ENCODE measurements around the gene AHR. TPM values are rescaled to one million over a fixed set of nuclear protein-coding genes. Genes with fewer than 3 reads are reported as not detected.

AHR gene
- total RNA-seq: 51.8 and 56.9 TPM in 2 replicates

DNA sequence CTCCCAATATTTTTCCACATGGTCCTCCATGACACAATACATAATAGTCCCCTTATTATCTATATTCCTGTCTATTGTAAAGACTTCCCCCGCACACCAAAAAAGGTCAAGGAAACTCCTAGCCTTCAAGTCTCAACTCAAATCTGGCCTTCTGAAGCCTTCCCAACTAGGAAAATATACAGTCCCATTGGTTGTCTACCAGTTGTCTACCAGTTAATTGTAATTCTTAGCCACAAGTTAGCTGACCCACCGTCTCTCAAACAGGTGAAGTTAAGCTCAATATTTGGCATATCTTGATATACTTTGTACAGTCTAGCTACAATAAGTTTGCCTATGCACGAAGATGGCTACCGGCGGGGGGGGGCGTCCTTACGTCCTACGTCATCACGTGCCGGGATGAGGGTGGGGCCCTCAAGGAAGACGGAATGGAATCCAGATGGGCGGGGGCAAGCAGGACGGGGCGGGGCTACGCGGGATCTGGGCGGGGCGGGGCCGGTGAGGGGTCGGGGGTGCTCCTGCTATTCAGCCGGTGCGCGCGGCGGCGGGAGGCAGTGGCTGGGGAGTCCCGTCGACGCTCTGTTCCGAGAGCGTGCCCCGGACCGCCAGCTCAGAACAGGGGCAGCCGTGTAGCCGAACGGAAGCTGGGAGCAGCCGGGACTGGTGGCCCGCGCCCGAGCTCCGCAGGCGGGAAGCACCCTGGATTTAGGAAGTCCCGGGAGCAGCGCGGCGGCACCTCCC is at the start of gene AHR:
TSS of gene AHR (plus strand) at position 551 of the 738 bp plus-strand sequence. CDS start 613 bp downstream, outside the sequence.
- DNase-seq (ENCODE audit: extremely low read depth, low read depth, low spot score): no peak

DNA sequence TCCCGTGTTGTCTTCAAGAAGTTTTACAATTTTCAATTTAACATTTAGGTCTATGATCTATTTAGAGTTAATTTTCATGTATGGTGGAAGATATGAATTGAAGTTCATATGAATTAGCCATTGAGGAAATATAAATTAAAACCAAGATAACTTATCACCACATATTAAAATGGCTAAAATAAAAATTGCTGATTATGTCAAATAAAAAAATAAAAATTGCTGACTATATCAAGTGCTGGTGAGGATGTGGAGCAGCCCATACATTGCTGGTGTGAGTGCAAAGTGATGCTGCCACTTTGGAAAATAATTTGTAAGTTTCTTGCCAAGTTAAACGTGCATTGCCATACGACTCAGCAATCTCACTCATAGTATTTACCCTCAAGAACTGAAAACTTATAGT is 44.6 kb upstream of the AHR start:
- no peak for DNase-seq (ENCODE audit: extremely low read depth, low read depth, low spot score)

DNA sequence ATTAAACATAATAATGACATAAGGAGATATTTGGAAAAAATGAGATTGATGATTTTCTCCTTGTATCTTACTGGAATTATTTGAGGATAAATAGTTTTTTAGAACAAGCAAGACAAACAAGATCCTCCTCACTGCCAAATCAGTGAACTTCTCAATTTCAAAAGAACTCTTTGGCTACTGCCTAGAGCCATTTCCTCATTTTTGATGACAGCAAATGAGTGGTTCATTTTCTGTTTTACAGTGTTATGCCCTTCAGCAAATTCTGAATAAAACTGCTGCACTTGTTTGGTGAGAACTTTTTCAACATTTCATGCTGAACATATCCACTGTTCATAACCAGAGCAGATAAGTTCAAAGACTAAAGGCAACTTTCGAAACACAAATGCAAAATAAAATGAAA is 42.5 kb upstream of the AHR start:
- no peak for DNase-seq (ENCODE audit: extremely low read depth, low read depth, low spot score)

- no peak for DNase-seq (ENCODE audit: extremely low read depth, low read depth, low spot score)
These were observed 42.1 kb upstream of the AHR start for GRCh38 chr7:17256375-17256774.

GRCh38 chr7:17266565-17266964 is 31.9 kb upstream of the AHR start:
- DNase-seq (ENCODE audit: extremely low read depth, low read depth, low spot score): no peak

GRCh38 chr7:17269341-17270221 is 28.9 kb upstream of the AHR start:
- DNase-seq (ENCODE audit: extremely low read depth, low read depth, low spot score): no peak

DNA sequence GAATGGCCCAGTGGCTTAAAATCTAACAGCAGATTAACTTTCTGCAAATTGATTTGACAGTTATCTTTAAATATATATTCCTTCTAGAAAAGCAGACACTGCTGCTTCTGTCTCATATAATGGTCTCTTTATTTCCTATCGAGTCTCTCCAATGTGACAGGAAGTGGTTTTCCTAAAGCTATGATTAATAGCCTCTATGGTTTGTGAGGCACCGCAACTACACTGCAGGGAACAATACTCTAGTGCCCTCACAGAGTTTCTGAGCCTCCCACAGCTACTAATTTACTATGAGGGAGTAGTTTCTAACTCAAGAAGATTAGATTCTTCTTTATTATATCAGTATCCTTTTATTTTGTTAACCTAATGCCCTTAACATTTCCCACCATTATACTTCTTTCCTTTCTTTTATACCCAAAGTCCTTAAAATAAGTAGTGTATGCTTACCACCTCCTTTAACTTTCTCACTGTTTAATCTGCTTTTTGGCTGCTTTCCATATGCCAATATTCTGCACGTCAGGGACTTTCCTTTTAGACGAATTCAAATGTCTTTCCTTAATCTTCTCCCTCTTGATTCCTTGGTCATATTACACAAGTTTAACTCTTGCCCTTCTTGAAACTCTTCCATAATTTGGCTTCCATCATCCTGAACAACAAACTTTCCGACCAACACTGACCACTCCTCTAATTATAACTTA is 23.8 kb upstream of the AHR start:
- no peak for DNase-seq (ENCODE audit: extremely low read depth, low read depth, low spot score)

GRCh38 chr7:17275749-17276671 is 22.4 kb upstream of the AHR start:
- no peak for DNase-seq (ENCODE audit: extremely low read depth, low read depth, low spot score)

DNA sequence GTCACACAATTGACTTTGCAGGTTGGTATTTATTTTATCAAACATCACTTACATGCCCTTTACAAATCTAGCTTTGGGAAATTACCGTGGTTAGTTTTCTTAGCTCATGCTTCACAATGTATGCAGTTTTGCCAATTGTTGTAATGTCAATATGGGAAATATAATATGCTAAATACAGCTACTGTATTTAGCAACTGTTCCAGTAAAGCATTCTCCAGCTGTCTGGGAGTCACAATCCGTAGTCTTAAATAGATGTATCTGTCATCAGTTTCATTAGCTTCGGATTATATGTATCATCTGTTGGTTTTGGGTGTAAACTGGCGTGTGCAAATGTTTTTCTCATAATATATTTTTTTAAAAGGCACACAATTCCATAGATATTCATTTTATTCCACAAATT is 19.4 kb upstream of the AHR start:
- DNase-seq (ENCODE audit: extremely low read depth, low read depth, low spot score): no peak

GRCh38 chr7:17289074-17289645 is 9.3 kb upstream of the AHR start:
- DNase-seq (ENCODE audit: extremely low read depth, low read depth, low spot score): no peak

DNA sequence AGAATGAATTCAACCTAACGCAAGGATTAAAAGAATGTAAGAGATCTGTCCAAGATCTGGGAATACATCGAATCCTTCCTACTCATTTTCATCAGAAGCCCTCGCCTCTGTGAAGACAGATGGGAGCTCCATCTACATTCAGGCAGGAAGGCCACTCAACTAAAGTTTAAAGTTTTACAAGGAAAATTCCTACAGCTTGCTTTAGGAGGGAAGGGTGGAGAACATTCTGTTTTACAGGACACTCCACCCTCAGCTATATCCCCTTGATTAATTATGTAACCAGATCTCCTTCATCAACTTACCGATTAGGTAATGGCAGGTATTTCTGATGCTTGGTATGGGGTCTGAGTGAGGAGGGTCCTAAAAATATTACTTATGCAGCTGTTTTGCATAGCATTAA is 5.6 kb upstream of the AHR start:
- no peak for DNase-seq (ENCODE audit: extremely low read depth, low read depth, low spot score)

DNA sequence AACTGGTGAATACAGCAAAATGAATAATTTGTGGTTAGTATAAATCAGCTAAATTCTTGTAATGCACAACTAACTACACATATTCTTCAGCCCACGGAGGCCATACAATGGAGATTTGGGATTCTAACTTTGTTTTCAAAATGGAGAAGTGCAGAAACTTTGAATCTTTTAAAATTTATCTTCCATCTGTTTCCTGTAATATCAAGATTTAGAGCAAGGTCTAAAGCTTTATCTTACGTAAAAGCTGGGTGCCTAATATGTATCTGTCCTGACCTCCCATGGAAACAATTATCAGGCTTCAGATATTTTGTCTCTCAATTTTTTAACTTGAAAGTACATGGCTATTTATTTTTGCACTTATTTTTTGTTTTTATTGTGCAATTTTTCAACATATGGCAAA is 5.0 kb upstream of the AHR start:
- DNase-seq (ENCODE audit: extremely low read depth, low read depth, low spot score): no peak

GRCh38 chr7:17297243-17297642 is 1.2 kb upstream of the AHR start:
- DNase-seq (ENCODE audit: extremely low read depth, low read depth, low spot score): no peak

DNA sequence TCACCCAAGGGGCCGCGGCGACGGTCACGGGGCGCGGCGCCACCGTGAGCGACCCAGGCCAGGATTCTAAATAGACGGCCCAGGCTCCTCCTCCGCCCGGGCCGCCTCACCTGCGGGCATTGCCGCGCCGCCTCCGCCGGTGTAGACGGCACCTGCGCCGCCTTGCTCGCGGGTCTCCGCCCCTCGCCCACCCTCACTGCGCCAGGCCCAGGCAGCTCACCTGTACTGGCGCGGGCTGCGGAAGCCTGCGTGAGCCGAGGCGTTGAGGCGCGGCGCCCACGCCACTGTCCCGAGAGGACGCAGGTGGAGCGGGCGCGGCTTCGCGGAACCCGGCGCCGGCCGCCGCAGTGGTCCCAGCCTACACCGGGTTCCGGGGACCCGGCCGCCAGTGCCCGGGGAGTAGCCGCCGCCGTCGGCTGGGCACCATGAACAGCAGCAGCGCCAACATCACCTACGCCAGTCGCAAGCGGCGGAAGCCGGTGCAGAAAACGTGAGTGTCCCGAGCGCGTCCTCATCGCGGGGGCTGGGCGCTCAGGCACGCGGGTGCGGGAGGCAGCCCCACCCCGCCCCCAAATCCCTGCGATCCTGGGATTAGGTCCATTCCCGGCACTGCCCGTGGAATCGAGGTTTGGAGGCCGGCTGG is 509 bp downstream of the AHR start:
- no peak for DNase-seq (ENCODE audit: extremely low read depth, low read depth, low spot score)

GRCh38 chr7:17299483-17299991 is 1.1 kb downstream of the AHR start:
- DNase-seq (ENCODE audit: extremely low read depth, low read depth, low spot score): no peak

DNA sequence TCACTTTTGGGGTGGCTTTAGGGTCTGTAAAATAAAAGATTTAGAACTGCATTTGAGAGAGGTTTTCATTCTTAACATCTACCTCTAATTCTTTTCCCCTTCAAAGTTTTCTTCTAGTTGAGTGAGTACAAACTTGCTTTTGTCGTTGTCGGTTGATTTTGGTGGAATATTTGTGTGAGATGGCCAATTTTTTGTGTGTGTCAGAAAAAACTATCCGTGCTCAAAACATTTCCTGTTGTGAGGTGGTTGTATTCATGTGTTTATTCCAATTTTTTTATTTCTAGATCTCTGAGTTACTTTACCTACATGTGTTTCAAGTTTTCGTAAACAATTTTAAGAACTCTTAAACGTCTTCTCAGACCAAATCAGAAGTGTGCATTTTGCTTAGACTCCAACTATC is 1.6 kb downstream of the AHR start:
- no peak for DNase-seq (ENCODE audit: extremely low read depth, low read depth, low spot score)

- no peak for DNase-seq (ENCODE audit: extremely low read depth, low read depth, low spot score)
These were observed 2.0 kb downstream of the AHR start for GRCh38 chr7:17300437-17300836.

DNA sequence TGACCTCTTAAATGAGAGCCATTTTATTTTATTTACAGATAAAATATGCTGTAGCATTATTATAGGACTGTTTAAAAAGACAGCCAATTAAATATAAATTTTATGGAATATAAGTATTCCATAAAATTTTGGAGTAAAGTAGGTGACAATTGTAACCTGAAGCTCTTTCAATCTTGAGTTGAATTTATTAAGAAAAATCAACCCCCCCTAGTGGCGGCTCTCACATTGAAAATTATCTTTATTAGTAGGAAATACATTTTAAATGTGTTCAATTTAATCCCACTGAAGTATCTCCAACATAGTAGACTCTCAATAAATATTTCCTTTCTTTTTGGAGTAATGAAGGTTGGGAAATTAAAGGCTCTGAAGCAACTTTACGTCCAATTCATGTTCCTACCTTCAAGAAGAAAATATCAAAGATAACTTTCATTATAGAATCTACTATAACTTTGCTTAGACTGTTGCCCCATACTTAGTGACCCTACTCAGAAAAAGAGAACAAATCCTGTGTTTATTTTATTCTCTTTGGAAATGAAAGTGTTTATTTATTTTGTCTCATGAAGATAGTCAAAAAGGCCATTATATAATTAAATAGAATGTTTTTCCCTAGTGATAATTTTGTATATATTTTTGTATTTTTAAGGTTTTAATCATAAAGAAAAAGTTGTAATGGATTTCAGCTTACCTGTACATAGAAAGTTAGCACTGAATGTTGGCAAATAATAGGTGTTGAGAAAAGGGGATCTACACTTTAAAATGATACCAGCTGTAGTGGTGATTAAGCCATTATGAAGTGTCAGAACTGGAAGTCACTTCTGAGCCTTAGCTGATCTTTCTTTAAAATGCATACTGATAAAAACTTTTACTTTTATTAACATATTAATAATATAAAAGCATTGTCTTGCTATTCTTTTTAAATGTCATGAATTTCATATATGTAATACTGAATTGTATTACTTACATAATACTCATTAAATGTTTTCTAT is 3.3 kb downstream of the AHR start:
- no peak for DNase-seq (ENCODE audit: extremely low read depth, low read depth, low spot score)

Measured in glomerular endothelial cell (primary cell).